GM06990 (cell line): ENCODE data around the gene DUSP14.

Experiments
- DNase-seq: peaks from one replicate; pipeline ENCODE4 v3.0.0-alpha.2; 2011; ENCODE audit not compliant: insufficient read length; ENCODE audit errors: extremely low read depth
- H3K27me3 ChIP-seq: replicated peaks from 2 replicates; pipeline ENCODE4 v1.6.0; 2011; ENCODE audit warnings: low read length; ENCODE audit not compliant: control insufficient read depth, insufficient read depth
- H3K36me3 ChIP-seq: 2 replicates; pipeline ENCODE4 v1.5.1; 2011; ENCODE audit warnings: low read length; ENCODE audit not compliant: control insufficient read depth, insufficient read depth
- H3K4me3 ChIP-seq: replicated peaks from 2 replicates; pipeline ENCODE4 v1.5.1; 2011; ENCODE audit warnings: low read depth, mild to moderate bottlenecking, control low read depth, low read length
- CTCF ChIP-seq: IDR thresholded peaks from 2 replicates; pipeline ENCODE4 v1.5.1; 2011; ENCODE audit warnings: low read length, control low read depth, mild to moderate bottlenecking, inconsistent platforms; ENCODE audit not compliant: insufficient read depth, poor library complexity, severe bottlenecking

Gene DUSP14

GRCh38 chr17:37470181-37470580, 19.5 kb upstream of the DUSP14 start:
- no peak for DNase-seq
- Histone ChIP-seq H3K27me3 (no peaks in the 10 kb centered on the region), H3K36me3 (peaks cover 3% of the 10 kb centered on the region), H3K4me3 (no peak overlapping the region)
- TF ChIP-seq CTCF = no peak

- H3K4me3 ChIP-seq = no peak overlapping the region
- H3K36me3 ChIP-seq = peaks cover 11% of the 10 kb centered on the region
- no peak for DNase-seq
- no peaks in the 10 kb centered on the region for H3K27me3 ChIP-seq
- TF ChIP-seq CTCF = no peak
Observed at GRCh38 chr17:37475731-37476420, 13.8 kb upstream of the DUSP14 start.

GRCh38 chr17:37476431-37477120, 13.1 kb upstream of the DUSP14 start:
- TF ChIP-seq CTCF = no peak
- DNase-seq = no peak
- Histone ChIP-seq H3K27me3 (no peaks in the 10 kb centered on the region), H3K4me3 (no peak overlapping the region), H3K36me3 (peaks cover 11% of the 10 kb centered on the region)

- no peaks in the 10 kb centered on the region for H3K27me3 ChIP-seq
- no peak for DNase-seq
- TF ChIP-seq CTCF = no peak
- no peak overlapping the region for H3K4me3 ChIP-seq
- peaks cover 11% of the 10 kb centered on the region for H3K36me3 ChIP-seq
Observed at GRCh38 chr17:37478187-37478586, 11.5 kb upstream of the DUSP14 start.

- no peaks in the 10 kb centered on the region for H3K27me3 ChIP-seq
- DNase-seq = no peak
- peaks cover 10% of the 10 kb centered on the region for H3K36me3 ChIP-seq
- H3K4me3 ChIP-seq = no peak overlapping the region
- no peak for TF ChIP-seq CTCF
Observed at GRCh38 chr17:37479025-37479424, 10.7 kb upstream of the DUSP14 start.
